Coronary artery (tissue), 2 donors: ENCODE results near the gene TANGO2.
A peak's percentile ranks its signal among the peaks of the same experiment; 100 is the strongest.

Experiments used
- DNase-seq: peaks from one replicate; pipeline ENCODE4 v3.0.0-alpha.2; 2017; ENCODE audit warnings: low spot score
- H3K27ac ChIP-seq, 2 donors: fragments of 200-600 bp; sonication (generic); one replicate each; pipeline ENCODE4 v1.5.1; 2016 to 2019
- H3K4me3 ChIP-seq: fragments of 200-600 bp; sonication (generic); 2 replicates; pipeline ENCODE4 v1.5.1; 2016; ENCODE audit warnings: mild to moderate bottlenecking, moderate library complexity
- TF ChIP-seq, protein P1 (sequence below): fragments of 200-600 bp; sonication (generic); IDR thresholded peaks from one replicate; pipeline ENCODE4 v1.5.1; 2019; ENCODE audit warnings: antibody characterized with exemption

TANGO2 gene

GRCh38 chr22:20071524-20071972 is 50.6 kb downstream of the TANGO2 start:
- DNase-seq, result no peak
- TF ChIP-seq, protein P1, sequence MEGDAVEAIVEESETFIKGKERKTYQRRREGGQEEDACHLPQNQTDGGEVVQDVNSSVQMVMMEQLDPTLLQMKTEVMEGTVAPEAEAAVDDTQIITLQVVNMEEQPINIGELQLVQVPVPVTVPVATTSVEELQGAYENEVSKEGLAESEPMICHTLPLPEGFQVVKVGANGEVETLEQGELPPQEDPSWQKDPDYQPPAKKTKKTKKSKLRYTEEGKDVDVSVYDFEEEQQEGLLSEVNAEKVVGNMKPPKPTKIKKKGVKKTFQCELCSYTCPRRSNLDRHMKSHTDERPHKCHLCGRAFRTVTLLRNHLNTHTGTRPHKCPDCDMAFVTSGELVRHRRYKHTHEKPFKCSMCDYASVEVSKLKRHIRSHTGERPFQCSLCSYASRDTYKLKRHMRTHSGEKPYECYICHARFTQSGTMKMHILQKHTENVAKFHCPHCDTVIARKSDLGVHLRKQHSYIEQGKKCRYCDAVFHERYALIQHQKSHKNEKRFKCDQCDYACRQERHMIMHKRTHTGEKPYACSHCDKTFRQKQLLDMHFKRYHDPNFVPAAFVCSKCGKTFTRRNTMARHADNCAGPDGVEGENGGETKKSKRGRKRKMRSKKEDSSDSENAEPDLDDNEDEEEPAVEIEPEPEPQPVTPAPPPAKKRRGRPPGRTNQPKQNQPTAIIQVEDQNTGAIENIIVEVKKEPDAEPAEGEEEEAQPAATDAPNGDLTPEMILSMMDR, result no peak
- no peak overlapping the region for H3K4me3 ChIP-seq
- H3K27ac ChIP-seq, result no peak overlapping the region

GRCh38 chr22:20076627-20077172 is 55.8 kb downstream of the TANGO2 start:
- TF ChIP-seq, protein P1, result no peak
- no peak for DNase-seq
- Histone ChIP-seq H3K4me3 (no peak overlapping the region), H3K27ac (no peak overlapping the region)

GRCh38 chr22:20079745-20080444 is 59.0 kb downstream of the TANGO2 start, which contains the start of gene DGCR8:
Gene DGCR8 (plus strand): TSS chr22:20080241. CDS start chr22:20085964, 5,723 bp downstream.
- TF ChIP-seq, protein P1, result no peak
- peak within 1 kb of the TSS; percentile 77 for H3K4me3 ChIP-seq

DNA sequence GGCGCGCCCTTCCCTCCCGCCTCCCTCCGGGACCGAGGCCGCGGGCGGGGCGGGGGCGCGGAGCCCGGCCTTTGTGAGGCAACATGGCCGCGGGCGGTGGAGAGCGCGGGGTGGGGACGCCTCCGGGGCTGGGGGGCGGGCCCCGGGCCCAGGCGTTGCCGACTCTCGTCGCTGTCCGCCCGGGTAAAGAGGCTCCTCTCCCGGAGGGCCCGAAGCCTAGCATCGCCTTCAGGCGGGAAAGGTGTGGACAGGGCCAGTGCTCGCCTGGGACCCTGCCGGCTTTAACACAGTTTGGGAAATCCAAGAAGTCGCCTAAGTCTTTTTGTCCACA is 59.5 kb downstream of the TANGO2 start:
- DNase-seq, result no peak
- H3K27ac ChIP-seq, result peak overlapping the region; percentile 86 to 87

More at GRCh38 chr22:20079745-20080444, 59.0 kb downstream of the TANGO2 start, which contains the start of gene DGCR8:
- peak; percentile 94 for DNase-seq
- H3K27ac ChIP-seq, result peak within 1 kb of the TSS; percentile 86 to 87

GRCh38 chr22:20080776-20081654 is 60.1 kb downstream of the TANGO2 start:
- TF ChIP-seq, protein P1, result no peak
- DNase-seq, result no peak
- H3K27ac ChIP-seq, result peak overlapping the region; percentile 86 to 87
- peak overlapping the region; percentile 77 for H3K4me3 ChIP-seq

More for the DNA sequence above, 59.5 kb downstream of the TANGO2 start:
- peak overlapping the region; percentile 77 for H3K4me3 ChIP-seq
- TF ChIP-seq, protein P1, result no peak

GRCh38 chr22:20083157-20083890 is 62.4 kb downstream of the TANGO2 start:
- TF ChIP-seq, protein P1, result no peak
- no peak for DNase-seq
- H3K4me3 ChIP-seq, result no peak overlapping the region
- H3K27ac ChIP-seq, result no peak overlapping the region
